Fibroblast of lung (primary cell): ENCODE measurements around the gene OR52A5. TPM values are rescaled to one million over a fixed set of nuclear protein-coding genes. Genes with fewer than 3 reads are reported as not detected.
"Not testable (repeated sequence)": the region's sequence is repeated elsewhere in the genome, so short reads cannot be mapped to it uniquely, and the experiment has no call there.

Source experiments
- DNase-seq, 2 donors: peaks; one replicate each; pipeline versions ENCODE4 v3.0.0 to v3.0.0-alpha.2; 2010; ENCODE audit warnings: low read depth in 2 of 2
- H2AFZ ChIP-seq: 2 replicates; pipeline ENCODE4 v1.5.1; 2012; ENCODE audit warnings: low read length, control low read depth, inconsistent platforms
- H3K27ac ChIP-seq: 2 replicates; pipeline ENCODE4 v1.5.1; 2011; ENCODE audit warnings: low read length, control low read depth; ENCODE audit not compliant: insufficient read depth
- H3K27me3 ChIP-seq: 2 replicates; pipeline ENCODE4 v1.5.1; 2011; ENCODE audit warnings: mild to moderate bottlenecking, low read length; ENCODE audit not compliant: control insufficient read depth, insufficient read depth
- H3K36me3 ChIP-seq: 2 replicates; pipeline ENCODE4 v1.5.1; 2011; ENCODE audit warnings: low read length; ENCODE audit not compliant: control insufficient read depth, insufficient read depth
- H3K4me1 ChIP-seq: 2 replicates; pipeline ENCODE4 v1.5.1; 2011; ENCODE audit warnings: low read length; ENCODE audit not compliant: control insufficient read depth, insufficient read depth; ENCODE audit errors: extremely low read depth
- H3K4me2 ChIP-seq: 2 replicates; pipeline ENCODE4 v1.5.1; 2011; ENCODE audit warnings: low read length, control low read depth; ENCODE audit not compliant: insufficient read depth; ENCODE audit errors: extremely low read depth
- H3K4me3 ChIP-seq, 4 experiments: fragments of 200-600 bp in 1 of 4; sonication (generic) in 1 of 4; replicated peaks in 1 of 4; 2 replicates each; pipeline ENCODE4 v1.5.1; 2011 to 2016; ENCODE audit warnings: low read length in 4 of 4, low read depth in 3 of 4, mild to moderate bottlenecking in 3 of 4, control low read depth in 2 of 4, inconsistent platforms in 1 of 4, mixed read lengths in 1 of 4; ENCODE audit not compliant: insufficient read depth in 1 of 4; ENCODE audit errors: control extremely low read depth in 1 of 4
- H3K79me2 ChIP-seq: 2 replicates; pipeline ENCODE4 v1.5.1; 2012; ENCODE audit warnings: mild to moderate bottlenecking, low read length, inconsistent platforms; ENCODE audit not compliant: control insufficient read depth, insufficient read depth
- H3K9ac ChIP-seq: 2 replicates; pipeline ENCODE4 v1.5.1; 2011; ENCODE audit warnings: mild to moderate bottlenecking, low read length, control low read depth; ENCODE audit not compliant: insufficient read depth
- H3K9me3 ChIP-seq: 2 replicates; pipeline ENCODE4 v1.5.1; 2012; ENCODE audit warnings: low read depth, low read length; ENCODE audit not compliant: control insufficient read depth, insufficient read depth
- H4K20me1 ChIP-seq: 2 replicates; pipeline ENCODE4 v1.5.1; 2011; ENCODE audit warnings: low read length; ENCODE audit not compliant: control insufficient read depth, insufficient read depth; ENCODE audit errors: extremely low read depth
- EZH2 ChIP-seq: IDR thresholded peaks from 2 replicates; pipeline ENCODE4 v1.5.1; 2012; ENCODE audit warnings: low read length, control low read depth, mild to moderate bottlenecking; ENCODE audit errors: missing control alignments
- polyA plus RNA-seq, 2 donors: library from polyadenylated mRNA; depleted of rRNA in 1 of 2; stranded (reverse) in 1 of 2; unstranded in 1 of 2; fragments of >200 nt; gene quantifications; 2 replicates each; pipeline ENCODE4 v1.2.1, GENCODE V29; 2011 to 2012; ENCODE audit warnings: missing spikeins in 1 of 2
- total RNA-seq: library from RNA; depleted of rRNA; stranded (reverse); fragments of >200 nt; gene quantifications from 2 replicates; pipeline ENCODE4 v1.2.1, GENCODE V29; 2014
- TF ChIP-seq, protein P1 (sequence below), 2 donors: IDR thresholded peaks in 1 of 2; conservative IDR thresholded peaks in 1 of 2; 1 replicate in 1 of 2; 2 replicates in 1 of 2; pipeline ENCODE4 v1.5.1; 2011 to 2012; ENCODE audit warnings: low read length in 2 of 2, control low read depth in 1 of 2, inconsistent platforms in 1 of 2, low read depth in 1 of 2, mild to moderate bottlenecking in 1 of 2

The OR52A5 gene
- total and polyA plus RNA-seq, 2 donors (not counting 1 experiment from before 2014, with no cell fraction given) = not detected

DNA sequence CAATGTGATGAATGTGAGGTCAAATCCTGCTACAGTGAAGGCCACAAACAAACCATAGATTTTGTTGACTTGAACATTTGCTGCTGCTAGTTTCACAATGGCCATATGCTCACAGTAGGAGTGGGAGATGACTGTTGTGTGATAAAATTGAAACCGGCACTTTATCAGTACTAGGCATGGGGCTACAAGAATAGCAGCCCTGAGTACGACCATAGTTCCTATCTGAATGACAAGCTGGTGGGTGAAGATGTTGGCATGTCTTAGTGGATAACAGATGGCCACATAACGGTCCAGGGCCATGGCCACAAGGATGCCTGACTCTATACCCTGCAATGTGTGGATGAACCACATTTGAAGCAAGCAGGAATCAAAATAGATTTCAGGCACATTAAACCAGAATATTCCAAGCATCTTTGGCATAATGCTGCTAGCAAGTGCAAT lies 13.6 kb upstream of the OR52A5 start:
- no peaks in the 10 kb centered on the region for H3K79me2 ChIP-seq
- no peak overlapping the region for H2AFZ ChIP-seq
- H3K9me3 ChIP-seq = no peaks in the 10 kb centered on the region
- H3K4me3 ChIP-seq = no peak overlapping the region
- H3K36me3 ChIP-seq = no peaks in the 10 kb centered on the region
- H3K4me2 ChIP-seq = no peak overlapping the region
- no peak for TF ChIP-seq EZH2
- TF ChIP-seq, protein P1, sequence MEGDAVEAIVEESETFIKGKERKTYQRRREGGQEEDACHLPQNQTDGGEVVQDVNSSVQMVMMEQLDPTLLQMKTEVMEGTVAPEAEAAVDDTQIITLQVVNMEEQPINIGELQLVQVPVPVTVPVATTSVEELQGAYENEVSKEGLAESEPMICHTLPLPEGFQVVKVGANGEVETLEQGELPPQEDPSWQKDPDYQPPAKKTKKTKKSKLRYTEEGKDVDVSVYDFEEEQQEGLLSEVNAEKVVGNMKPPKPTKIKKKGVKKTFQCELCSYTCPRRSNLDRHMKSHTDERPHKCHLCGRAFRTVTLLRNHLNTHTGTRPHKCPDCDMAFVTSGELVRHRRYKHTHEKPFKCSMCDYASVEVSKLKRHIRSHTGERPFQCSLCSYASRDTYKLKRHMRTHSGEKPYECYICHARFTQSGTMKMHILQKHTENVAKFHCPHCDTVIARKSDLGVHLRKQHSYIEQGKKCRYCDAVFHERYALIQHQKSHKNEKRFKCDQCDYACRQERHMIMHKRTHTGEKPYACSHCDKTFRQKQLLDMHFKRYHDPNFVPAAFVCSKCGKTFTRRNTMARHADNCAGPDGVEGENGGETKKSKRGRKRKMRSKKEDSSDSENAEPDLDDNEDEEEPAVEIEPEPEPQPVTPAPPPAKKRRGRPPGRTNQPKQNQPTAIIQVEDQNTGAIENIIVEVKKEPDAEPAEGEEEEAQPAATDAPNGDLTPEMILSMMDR (conservative IDR thresholded peaks at IDR 0.05 in 1 of 2, IDR thresholded peaks at IDR 0.05 in 1 of 2; ENCODE audit: low read depth in 1 of 2, low read length in 2 of 2) = no peak
- no peaks in the 10 kb centered on the region for H3K4me1 ChIP-seq
- no peak overlapping the region for H3K9ac ChIP-seq
- H3K27me3 ChIP-seq = no peaks in the 10 kb centered on the region
- no peak overlapping the region for H3K27ac ChIP-seq
- DNase-seq = no peak
- no peaks in the 10 kb centered on the region for H4K20me1 ChIP-seq

DNA sequence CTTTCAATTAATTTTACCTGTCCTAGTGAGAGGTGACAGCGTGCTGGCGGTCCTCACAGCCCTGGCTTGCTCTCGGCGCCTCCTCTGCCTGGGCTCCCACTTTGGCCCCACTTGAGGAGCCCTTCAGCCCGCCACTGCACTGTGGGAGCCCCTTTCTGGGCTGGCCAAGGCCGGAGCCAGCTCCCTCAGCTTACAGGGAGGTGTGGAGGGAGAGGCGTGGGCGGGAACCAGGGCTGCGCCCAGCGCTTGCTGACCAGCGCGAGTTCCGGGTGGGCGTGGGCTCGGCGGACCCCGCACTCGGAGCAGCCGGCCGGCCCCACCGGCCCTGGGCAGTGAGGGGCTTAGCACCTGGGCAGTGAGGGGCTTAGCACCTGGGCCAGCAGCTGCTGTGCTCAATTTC lies 6.0 kb upstream of the OR52A5 start:
- not testable (repeated sequence) for DNase-seq, H3K27me3 ChIP-seq, H3K79me2 ChIP-seq, H3K4me1 ChIP-seq, H3K9me3 ChIP-seq, H3K4me2 ChIP-seq, H3K4me3 ChIP-seq, H3K27ac ChIP-seq, H3K9ac ChIP-seq, H4K20me1 ChIP-seq, H3K36me3 ChIP-seq, H2AFZ ChIP-seq

DNA sequence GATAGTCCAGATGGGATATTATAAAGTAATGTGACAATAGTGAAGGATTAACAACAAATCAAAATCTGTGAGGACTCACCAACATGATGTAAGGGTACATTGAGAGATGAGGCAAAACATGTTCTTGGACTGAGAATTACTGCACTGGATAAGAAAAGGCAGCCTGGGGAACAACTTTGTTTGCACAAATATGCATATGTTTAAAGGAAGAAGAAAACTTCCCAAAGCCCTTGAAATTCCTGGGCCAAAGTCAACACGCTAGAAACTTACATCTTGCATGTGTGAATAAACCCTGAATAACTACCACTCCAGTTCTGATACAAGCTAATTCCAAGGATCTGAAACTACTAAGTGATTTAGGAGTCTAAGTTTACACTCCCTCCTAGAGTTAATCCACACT lies 1.1 kb downstream of the OR52A5 start:
- Histone ChIP-seq H3K9me3 (no peaks in the 10 kb centered on the region), H3K79me2 (no peaks in the 10 kb centered on the region), H2AFZ (no peak overlapping the region), H3K36me3 (no peaks in the 10 kb centered on the region), H3K4me1 (no peaks in the 10 kb centered on the region), H4K20me1 (no peaks in the 10 kb centered on the region), H3K27me3 (no peaks in the 10 kb centered on the region), H3K9ac (no peak overlapping the region), H3K27ac (no peak overlapping the region), H3K4me2 (no peak overlapping the region), H3K4me3 (no peak overlapping the region)
- DNase-seq = no peak
- no peak for TF ChIP-seq EZH2
- TF ChIP-seq, protein P1 (conservative IDR thresholded peaks at IDR 0.05 in 1 of 2, IDR thresholded peaks at IDR 0.05 in 1 of 2; ENCODE audit: low read depth in 1 of 2, low read length in 2 of 2) = no peak

DNA sequence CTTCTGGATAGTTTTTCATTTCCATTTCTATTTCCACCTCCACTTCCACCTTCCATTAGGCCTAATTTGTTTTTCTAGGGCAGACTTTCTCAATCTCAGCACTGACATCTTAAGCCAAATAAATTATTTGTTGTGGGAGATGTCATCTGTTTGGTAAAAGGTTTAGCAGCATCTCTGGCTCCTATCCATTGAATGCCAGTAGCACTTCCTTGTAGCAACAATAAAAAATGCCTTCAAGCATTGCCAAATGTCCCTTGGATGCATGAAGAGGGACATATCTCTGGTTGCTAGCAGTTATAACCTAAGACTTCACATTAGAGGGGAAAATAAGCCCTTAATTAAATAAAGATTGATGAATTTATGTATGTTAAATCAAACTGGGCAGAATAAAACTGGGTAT lies 1.9 kb downstream of the OR52A5 start:
- no peaks in the 10 kb centered on the region for H3K27me3 ChIP-seq
- H3K4me1 ChIP-seq = no peaks in the 10 kb centered on the region
- no peak overlapping the region for H3K4me2 ChIP-seq
- no peaks in the 10 kb centered on the region for H4K20me1 ChIP-seq
- H3K9me3 ChIP-seq = no peaks in the 10 kb centered on the region
- H3K27ac ChIP-seq = no peak overlapping the region
- TF ChIP-seq, protein P1 (conservative IDR thresholded peaks at IDR 0.05 in 1 of 2, IDR thresholded peaks at IDR 0.05 in 1 of 2; ENCODE audit: low read depth in 1 of 2, low read length in 2 of 2) = no peak
- no peak for TF ChIP-seq EZH2
- DNase-seq = no peak
- no peak overlapping the region for H3K4me3 ChIP-seq
- no peaks in the 10 kb centered on the region for H3K79me2 ChIP-seq
- no peak overlapping the region for H3K9ac ChIP-seq
- no peaks in the 10 kb centered on the region for H3K36me3 ChIP-seq
- H2AFZ ChIP-seq = no peak overlapping the region
